Activated CD4-positive, CD25-positive, alpha-beta regulatory T cell treated with anti-CD3 and anti-CD28 coated beads, Interleukin-2, amount 50 U/mL, for 72 hours (primary cell): Measurements from ENCODE around the gene SEMA3E.

ENCODE experiments used
- DNase-seq: peaks from one replicate; pipeline ENCODE4 v3.0.0; 2021

Gene SEMA3E

GRCh38 chr7:83640731-83641537, 8.0 kb downstream of the SEMA3E start:
- DNase-seq, result no peak

GRCh38 chr7:83640240-83640639, 8.7 kb downstream of the SEMA3E start:
- no peak for DNase-seq

GRCh38 chr7:83633516-83633915, 15.4 kb downstream of the SEMA3E start:
- DNase-seq, result no peak

GRCh38 chr7:83629117-83629880, 19.6 kb downstream of the SEMA3E start:
- DNase-seq, result no peak

- DNase-seq, result no peak
These were observed 31.1 kb downstream of the SEMA3E start for GRCh38 chr7:83617858-83618257.

- no peak for DNase-seq
These were observed 34.8 kb downstream of the SEMA3E start for GRCh38 chr7:83614112-83614511.

GRCh38 chr7:83613232-83613631, 35.7 kb downstream of the SEMA3E start:
- no peak for DNase-seq

- no peak for DNase-seq
These were observed 37.2 kb downstream of the SEMA3E start for GRCh38 chr7:83611776-83612175.

- no peak for DNase-seq
These were observed 38.2 kb downstream of the SEMA3E start for GRCh38 chr7:83610649-83611304.

GRCh38 chr7:83608716-83609115, 40.2 kb downstream of the SEMA3E start:
- no peak for DNase-seq

GRCh38 chr7:83603649-83604048, 45.3 kb downstream of the SEMA3E start:
- no peak for DNase-seq

GRCh38 chr7:83599131-83599530, 49.8 kb downstream of the SEMA3E start:
- no peak for DNase-seq

GRCh38 chr7:83593921-83594475, 54.9 kb downstream of the SEMA3E start:
- no peak for DNase-seq

- no peak for DNase-seq
These were observed 60.2 kb downstream of the SEMA3E start for GRCh38 chr7:83588602-83589240.

GRCh38 chr7:83586281-83586680, 62.7 kb downstream of the SEMA3E start:
- DNase-seq, result no peak

- DNase-seq, result no peak
These were observed 67.1 kb downstream of the SEMA3E start for GRCh38 chr7:83581667-83582435.

GRCh38 chr7:83579740-83580139, 69.2 kb downstream of the SEMA3E start:
- DNase-seq, result no peak

- DNase-seq, result no peak
These were observed 73.5 kb downstream of the SEMA3E start for GRCh38 chr7:83575436-83575835.

GRCh38 chr7:83574616-83575015, 74.3 kb downstream of the SEMA3E start:
- DNase-seq, result no peak

GRCh38 chr7:83562960-83563359, 86.0 kb downstream of the SEMA3E start:
- DNase-seq, result no peak

- no peak for DNase-seq
These were observed 86.7 kb downstream of the SEMA3E start for GRCh38 chr7:83562289-83562688.

- DNase-seq, result no peak
These were observed 89.1 kb downstream of the SEMA3E start for GRCh38 chr7:83559887-83560286.
